ENCODE results near the gene EXOC3L4.

- no peak for TF ChIP-seq POLR2A (IDR thresholded peaks at IDR 0.05; ENCODE audit: low read length)
- TF ChIP-seq GATA1 (IDR thresholded peaks at IDR 0.05; ENCODE audit: low read depth, low read length) = no peak
Observed at GRCh38 chr14:103121121-103121845, 26.8 kb downstream of the EXOC3L4 start.
